AML-193 (cell line): ENCODE results near the gene PPP2R5A.
A peak's percentile ranks its signal among the peaks of the same experiment; 100 is the strongest.

Experiments used
- DNase-seq, 2 experiments: peaks; one replicate each; lab custom pipeline; 2025; lab: John Stamatoyannopoulos, UW

PPP2R5A gene

DNA sequence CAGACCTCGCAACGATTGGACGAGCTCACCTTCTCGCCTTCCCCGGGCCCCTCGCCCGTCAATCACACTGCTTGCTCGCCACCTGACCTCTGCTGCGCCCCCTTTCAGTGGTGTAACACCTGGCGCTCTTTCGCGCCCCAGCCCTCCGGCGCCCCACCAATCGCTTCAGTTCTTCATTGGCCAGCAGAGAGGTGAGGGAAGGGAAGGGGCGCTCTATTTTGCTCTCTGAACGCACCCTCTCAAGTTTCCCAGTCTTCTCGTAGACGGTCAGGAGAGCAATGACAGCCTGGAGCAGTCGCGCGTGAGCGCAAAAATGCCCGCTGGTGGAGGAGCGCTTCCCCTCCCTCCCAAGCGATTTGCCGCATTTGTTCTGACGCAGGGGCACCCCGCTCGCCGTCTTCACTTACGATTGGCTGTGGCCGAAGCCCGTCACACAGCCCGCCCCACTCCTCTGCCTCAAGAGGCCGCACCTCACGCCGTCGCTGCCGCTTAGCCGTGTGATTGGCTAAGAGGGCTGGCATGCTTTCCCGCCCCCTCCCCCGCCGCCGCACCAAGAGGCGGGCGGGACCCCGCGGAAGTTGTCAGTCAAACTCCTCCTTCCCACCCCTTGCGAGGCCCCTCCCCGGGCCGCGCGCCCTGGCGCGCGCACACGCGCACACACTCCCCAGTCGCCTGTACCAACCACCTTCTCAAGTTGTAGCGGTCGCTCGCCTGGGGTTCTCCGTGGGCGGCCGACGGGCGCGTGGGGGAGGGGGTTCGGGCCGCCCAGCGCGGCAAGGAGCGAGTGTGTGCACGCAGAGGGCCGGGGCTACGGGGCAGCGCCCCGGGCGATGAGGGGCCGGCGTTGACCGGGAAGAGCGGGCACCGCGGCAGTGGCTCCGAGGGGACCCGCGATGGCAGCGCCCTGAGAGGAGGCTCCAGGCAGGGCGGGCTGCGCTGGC is at the start of gene PPP2R5A:
PPP2R5A (plus strand) TSS at position 667 of the 941 bp plus-strand sequence. CDS start 701 bp downstream, outside the sequence.
- peak; percentile 95 to 97 for DNase-seq

DNA sequence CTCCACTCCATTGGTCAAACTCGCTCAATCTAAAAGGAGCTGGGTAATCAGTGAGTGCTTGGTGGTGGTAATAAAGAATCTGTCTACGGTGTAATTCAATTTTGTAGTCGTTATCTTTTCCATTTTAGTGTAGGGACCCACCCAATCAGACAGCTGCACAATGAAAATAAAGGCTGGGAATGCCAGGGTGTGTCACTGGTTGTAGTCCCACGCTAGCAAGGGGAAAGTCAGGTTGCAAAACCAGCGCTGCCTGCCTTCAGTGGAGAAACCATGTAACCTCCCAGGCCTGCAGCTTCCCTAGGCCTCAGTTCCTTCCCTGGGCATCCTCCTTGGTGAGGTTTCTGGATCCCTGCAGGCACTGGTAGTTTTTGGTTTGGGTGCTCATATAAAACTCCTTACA is 49.4 kb upstream of the PPP2R5A start:
- no peak for DNase-seq

DNA sequence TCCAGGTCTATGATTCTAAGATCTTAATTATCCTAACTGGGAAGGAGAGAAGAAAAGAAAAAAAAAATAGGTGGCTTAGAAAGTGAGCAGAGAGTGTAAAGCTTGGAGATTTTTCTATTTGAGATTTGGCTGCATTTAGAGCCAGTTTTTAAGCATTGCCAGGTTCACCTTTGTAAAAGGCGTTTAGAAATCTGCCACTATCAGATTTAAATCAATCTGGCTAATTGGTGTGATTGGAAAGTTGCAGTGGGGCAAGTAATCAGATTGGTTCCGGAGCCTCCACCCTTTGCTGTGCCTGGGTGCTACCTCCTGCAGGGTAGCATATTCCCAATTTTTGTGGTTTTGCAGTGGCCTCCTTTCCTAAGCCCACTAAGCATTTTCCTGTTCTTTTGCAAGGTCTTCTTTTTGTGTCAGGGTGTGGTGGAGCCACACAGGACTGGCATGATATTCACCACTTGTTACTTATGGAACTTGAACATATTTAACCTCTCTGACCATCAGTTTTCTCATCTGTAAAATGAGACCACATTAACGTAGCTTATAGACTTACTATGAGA is 48.5 kb upstream of the PPP2R5A start:
- DNase-seq: no peak

DNA sequence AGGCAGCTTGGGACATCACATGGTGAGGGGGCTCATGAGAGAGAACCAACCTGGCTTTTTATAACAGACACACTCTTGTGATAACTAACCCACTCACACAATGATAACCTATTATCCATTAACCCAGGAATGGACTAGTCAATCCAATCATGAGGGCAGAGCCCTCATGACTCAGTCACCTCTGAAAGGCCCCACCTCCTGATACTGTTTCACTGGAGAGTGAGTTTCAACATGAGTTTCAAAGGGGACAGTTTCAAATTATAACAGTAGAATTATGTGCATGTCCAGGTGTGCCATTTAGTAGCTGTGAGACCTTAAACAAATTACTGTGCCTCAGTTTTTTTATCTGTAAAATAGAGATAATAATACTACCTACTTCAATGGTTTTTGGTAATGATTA is 47.6 kb upstream of the PPP2R5A start:
- no peak for DNase-seq

DNA sequence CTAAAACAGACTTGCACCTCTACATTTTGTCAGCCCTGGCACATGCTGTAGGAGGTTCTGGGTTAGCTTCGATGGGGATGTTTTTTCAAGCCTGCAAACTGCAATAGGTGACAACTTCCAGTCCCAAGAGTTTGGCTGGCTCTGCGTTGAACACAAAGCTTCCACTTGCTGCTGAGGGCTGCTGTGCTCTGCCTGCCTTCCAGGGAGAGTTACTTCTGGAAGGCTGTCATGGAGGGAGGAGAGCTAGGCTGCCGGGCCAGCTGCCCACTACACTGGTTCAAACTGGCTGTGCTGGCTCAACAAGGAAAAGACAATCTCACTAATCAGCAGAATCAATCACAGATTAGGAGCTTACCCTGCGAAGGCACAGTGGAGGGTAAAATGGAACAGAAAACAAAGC is 46.7 kb upstream of the PPP2R5A start:
- no peak for DNase-seq

DNA sequence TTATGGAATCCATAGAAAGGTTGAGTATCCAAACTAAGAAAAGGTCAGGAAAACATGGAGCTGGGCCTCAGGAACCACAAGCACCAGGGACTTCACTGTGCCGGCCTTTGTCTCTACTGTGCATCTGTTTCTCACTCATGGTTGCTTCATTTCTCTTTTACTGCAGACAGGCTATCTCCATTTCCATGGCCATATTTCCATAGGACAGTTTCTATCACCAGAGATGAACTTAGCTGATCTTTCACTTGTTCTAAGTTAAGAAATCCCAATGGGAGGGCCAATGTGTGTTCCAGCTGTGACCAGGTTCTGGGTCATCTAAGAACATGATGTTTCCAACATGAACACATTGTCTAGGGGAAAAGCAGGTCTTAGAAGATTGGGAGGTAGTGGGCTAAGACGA is 43.7 kb upstream of the PPP2R5A start:
- no peak for DNase-seq

DNA sequence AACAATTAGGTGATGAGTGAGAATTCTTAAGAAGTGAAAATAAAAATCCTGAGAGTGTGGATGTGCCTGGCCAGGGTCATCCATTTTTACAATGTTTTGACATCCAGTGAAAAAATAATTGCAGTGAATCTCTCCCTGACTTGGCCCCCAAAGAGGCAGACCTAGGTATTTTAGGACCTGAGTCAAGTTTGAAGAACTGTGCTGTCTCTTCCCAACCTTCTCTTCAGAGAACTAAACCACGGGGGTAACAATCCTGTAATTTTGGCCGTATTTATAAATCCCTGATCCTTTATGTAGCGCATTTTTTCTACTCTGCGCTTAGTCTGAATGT is 43.3 kb upstream of the PPP2R5A start:
- DNase-seq: no peak

DNA sequence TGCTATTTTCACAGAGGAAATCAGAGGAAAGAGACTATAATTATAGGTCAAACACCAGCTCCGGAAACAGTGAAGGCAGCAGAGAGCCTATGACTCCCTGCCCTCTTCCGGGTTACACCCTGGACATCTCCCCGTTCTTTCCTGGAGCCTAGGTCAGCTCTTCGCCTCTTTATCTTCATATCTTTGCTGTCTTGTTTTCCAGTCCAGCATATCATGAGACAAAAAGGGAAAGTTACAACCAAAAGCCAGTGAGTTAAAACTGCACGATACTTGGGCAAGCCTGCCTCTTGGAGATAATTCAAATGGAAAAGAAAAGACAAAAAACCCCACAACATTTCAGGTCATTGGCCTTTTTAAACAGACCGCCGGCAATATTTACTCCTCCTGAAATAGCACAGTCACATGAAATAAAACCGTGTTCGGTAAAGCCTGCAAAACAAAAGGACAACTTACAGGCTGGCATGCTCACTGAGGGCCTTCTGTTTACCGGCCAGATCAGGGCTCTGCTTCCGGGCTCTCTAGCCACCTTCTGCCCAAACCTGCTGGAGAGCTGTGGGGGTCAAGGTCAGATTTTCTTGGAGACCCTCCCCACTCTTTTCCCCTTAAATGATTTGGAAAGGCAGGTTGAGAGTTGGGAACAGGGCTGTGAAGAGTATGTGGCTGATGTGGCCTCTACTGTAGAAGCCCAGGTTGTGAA is 42.8 kb upstream of the PPP2R5A start:
- no peak for DNase-seq

DNA sequence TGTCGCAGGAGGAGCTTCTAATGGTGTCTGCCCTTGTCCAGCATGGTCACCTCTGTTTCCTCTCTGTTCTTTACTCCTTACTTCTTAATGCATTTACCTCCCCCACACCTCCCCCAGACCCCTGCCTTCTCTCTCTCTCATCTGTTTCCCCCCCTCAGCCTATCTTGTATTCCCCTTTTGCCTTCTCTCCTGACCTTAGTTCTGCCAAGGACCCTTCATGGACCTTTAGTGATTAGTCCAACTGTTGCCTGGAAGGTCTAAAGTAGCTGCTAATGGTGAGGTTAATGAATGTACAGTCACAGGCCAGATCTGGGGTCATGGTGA is 42.3 kb upstream of the PPP2R5A start:
- DNase-seq: no peak

DNA sequence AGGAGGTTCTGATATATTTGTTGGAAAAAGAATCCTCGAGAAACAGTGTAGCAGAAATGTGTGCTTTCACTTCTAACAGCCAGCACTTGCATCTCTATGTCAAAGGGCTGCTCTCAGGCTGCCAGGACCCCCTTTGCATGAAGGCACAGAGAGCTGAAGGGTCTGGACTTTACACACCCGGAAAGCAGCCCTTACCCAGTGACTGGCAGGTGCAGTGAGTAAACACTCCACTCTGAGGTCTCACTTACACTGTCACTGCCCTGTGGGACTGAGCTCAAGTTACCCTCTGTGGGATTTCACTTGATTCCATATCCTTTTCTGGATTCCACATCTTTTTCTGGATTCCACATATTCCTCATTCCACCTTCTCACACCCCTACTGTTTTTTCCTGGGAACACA is 40.8 kb upstream of the PPP2R5A start:
- no peak for DNase-seq

DNA sequence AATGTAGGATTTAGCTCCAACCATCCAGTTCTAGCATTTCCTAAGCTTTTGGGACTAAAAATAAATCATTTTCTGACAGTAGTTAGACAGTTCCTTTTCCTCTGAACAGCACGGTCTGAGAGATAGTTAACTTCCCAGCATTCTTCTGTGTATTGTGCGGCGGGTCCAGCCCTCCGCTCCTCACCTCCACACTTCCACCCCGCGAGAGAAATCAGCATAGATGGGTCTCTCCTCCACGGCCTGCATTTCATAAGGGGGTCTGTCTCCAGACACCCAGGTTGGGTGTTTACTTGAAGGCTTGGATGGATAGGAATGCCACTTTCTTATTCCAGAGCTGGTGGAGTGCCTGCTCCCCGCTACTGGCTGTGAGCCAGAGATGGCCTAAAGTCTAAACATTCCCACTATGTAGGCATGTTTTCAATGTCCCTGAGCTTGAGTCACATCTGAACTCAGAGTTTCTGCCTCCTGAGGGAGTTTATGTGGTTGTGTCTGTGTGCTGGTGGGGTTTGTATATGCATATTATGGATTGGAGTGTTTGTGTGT is 38.0 kb upstream of the PPP2R5A start:
- DNase-seq: no peak

DNA sequence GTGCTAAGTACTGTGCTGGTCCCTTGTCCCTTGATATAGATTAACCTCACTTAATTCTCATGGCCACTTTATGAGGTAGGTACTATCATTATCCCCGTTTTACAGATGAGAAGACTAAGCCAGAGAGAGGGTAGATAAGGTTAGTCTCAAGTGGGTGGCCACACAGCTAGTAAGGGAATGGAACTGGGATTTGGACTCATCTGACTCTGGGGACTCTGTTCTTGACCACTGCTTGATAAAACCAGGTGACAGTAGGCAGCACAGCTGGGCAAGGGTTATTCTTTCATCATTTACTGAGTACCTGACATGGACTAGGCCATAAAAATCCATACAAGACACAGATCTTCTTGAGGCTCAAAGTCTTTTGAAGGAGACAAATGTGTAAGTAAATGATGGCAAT is 37.2 kb upstream of the PPP2R5A start:
- DNase-seq: no peak

DNA sequence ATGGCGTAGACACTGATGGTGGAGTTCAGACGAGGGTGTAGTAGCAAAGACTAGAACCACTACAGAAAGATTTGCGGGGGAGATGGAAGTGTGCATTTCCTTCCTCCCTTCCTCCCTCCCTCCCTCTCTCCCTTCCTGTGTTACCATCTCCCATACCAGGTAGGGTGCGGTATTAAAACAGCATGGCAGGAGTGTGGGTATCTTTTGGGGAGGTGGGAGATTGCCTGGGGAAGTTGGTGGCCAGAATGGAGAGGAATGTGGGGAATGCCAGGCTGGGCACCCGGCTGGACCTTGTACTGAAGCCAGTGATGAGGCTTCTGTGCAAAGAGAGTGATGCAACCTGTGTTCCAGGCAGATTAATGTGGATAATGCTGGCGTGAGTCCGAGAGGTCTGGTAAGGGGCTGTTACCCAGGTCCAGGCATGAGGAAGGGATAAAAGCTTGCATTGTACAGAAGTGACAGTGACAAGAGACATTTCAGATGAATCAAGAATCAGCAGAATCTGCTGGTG is 30.3 kb upstream of the PPP2R5A start:
- no peak for DNase-seq

DNA sequence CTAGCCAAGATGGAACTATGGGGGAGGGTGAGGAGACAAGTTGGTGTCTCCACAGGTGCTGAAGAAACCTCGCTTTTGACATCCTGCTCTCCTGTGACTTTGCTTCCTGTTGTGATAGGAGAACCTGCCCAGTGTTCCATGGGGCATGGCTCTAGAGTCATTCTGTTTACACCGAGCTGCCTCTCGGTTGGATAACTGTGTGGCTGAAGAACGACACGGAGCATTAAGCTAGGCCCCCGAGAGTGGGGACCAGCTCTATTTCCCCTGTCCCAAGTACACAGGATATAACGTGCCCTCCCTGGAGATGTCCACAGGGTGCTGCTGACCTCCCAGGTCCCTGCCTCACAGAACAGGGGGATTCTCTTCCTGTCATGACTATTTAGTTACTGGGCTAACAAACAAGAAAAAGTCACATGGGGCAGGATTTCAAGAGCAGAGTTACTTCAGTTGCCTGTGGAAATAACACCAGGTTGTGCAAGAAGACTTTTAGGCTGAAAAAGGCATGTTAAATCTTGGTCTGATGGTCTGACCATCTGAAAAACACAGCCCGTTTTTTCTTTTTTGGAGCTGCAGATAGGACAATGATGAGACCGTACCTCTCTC is 29.4 kb upstream of the PPP2R5A start:
- DNase-seq: peak; percentile 75 to 81

DNA sequence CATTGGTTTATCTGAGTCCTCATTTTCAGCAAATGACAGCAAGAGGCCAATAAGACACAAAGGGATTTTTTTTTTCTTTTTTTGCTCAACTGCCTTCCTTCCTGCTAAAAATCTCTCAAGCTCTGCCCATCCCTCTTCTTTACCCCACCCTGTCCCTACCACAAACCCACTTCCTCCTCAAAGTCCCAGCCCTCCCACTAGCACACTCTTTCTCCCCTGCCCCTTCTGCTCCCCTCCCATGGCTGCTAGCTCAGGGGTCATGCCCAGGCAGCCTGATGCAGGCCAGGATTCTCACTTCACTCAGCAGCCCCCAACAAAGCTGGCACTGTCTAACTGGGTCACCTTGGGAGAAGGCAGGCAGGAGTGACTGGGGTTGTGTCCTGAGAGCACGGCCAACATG is 28.8 kb upstream of the PPP2R5A start:
- peak; percentile 84 to 89 for DNase-seq

DNA sequence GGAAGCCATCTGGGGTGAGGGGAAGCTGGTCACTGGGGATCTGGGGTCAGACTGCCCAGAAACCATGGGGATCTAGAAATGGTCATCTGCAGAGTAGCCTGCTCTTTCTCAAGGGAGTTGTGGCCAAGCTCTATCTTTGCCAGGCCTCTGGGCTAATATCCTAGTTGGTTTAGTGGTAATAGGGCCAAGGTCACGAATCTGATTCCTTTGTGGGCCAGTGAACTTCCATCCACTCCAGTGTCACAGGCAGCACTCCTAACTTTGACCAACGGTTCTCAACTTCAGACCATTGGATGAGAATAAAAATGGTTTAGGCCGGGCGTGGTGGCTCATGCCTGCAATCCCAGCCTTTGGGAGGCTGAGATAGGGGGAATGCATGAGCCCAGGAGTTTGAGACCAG is 28.1 kb upstream of the PPP2R5A start:
- no peak for DNase-seq

DNA sequence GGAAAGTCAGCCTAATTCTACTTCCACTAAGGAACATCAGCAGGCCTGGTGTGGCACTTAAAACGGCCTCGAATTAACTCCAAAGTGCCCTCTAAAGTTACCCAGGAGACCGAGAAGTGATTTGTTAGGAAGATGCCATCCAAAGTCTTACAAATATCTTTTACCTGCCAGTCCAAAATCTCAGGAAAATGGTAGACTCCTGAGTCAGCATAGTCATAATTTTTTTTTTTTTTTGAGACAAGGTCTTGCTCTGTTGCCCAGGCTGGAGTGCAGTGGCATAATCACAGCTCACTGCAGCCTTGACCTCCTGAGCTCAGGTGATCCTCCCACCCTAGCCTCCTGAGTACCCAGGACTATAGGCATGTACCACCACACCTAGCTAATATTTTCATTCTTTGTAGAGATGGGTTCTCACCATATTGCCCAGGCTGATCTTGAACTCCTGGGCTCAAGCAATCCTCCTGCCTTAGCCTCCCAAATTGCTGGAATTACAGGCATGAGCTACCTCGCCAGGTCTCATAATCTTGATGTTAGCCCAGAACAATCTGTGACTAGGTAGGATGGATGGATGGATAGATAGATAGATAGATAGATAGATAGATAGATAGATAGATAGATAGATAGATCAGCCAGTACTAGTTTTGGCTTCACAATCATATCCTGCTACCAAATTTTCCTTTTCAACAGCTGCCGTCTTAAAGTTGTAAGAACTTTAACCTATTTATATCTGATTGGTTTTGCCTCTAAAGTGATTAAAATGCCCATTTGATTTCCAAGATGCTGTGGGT is 25.3 kb upstream of the PPP2R5A start:
- DNase-seq: no peak

DNA sequence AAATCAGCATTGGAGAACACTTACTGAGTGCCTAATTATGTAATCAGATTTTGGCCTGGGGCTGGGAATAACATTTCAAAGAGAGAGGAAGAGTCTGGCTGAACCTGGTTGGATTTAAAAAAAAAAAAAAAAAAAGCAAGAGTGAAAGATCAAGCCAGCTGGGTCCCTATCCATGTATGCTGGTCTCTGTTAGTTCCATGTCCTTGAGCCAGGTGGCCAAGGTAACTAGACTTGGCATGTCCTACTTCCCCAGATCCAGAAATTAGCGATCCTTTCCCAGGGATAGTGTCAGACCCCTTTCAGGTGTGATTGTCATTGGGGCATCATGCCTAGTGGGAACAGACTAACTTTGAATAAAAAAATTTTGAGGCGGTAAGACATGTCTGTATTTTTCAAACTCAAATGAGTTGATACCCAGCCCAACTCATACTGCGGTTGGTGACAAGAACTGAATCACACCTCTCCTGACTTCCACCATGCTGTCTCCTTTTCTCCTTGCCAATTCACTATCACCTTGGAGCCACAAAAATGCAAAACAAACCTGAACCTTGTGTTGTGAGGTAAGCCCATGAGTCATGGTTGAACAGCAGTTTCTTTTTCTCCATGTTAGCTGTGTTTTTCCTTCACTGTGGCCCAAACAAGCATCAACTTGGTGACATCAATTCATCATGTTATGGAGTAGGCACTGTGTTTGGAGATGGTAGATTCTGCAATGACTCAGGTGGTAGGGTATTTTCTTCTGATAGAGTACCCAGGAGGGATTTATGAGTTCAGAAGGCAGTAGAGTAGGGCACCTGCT is 24.5 kb upstream of the PPP2R5A start:
- DNase-seq: no peak

DNA sequence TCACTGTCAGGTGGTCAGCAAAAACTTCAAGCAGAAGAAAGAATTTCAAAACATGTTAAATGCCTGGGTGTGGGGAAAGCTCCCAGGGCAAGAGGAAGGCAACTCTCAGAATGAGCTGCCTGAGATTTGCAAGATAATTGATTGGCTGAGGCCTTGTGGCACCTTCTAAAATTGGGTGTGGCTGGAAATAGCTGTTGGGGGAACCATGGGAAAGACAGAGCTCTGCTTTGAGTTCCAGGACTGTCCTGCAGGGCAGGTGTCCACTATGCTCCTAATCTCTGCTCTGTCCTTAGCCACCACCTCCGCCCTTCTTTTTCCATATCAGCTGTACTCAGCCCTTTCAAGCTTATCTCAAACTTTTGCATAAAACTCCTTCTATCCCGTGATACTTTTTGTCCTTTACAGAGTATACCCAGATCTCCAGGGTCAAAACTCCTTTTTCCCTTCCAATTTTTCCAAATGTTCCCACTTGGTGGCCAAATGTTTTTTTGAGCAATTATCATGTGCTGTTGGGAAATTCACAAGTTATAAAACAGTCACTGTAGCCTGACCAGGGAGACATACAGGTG is 23.8 kb upstream of the PPP2R5A start:
- DNase-seq: no peak

DNA sequence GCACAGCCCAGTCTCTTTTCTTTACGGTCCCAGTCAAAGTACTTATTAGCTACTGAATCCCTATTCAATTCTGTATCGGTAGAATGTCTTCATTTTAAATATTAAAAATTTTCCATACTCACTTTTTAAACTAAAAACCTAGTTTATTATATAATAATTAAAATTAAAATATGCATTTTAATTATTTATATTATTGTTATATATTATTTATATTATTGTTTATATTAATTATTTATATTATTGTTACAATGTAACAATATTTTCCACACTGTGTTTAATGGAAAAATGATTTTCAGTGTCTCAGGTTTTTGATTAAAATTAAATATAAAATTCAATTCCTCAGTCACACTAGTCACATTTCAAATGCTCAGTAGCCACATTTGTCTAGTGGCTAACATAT is 18.2 kb upstream of the PPP2R5A start:
- DNase-seq: no peak
